ENCODE data around the gene MMRN2. TPM values are rescaled to one million over a fixed set of nuclear protein-coding genes. Genes with fewer than 3 reads are reported as not detected.
"Not testable (repeated sequence)": the region's sequence is repeated elsewhere in the genome, so short reads cannot be mapped to it uniquely, and the experiment has no call there.

The MMRN2 gene
- total RNA-seq, 2 donors from 2014 or later: 16.8 to 17.4 TPM

DNA sequence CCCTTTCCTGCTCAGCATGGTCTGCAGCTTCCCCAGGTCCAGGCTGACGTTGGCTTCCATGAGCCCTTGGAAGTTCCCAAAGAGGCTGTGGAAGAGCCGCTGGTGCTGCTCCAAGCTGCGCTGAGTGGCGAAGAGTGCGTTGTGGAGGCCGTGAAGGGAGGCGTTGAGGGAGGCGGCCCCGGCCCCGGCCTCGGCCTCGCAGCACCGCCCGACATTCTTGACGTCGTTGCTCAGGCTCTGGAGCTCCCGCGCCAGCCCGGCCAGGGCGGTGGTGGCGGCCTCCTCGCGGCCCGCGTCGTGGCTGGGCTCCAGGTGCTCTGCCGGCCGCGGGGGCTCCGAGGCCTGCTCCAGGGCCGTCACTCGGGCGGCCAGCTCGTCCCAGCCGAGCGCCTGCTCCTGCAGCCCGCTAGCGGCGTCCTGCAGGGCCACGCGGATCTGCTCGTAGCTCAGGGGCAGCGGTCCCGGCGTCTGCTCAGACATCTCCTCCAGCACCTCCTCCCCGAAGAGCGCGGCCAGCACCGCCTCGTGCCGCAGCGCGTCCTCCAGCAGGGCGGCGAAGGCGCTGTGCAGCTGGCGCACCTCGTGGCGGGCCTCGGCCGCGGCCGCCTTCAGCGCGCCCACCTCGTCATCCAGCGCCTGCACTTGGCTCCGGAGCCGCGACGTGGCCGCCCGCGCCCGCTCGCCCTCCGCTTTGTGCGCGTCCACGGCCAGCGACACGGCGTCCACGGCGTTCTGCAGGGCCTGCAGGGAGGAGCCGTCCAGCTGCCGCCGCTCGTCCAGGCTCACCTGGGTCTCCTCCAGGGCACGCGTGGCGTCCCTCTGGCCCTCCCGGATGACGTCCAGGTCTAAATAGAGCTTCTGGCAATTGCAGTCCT lies 14.7 kb downstream of the MMRN2 start:
- DNase-seq (no peak), ATAC-seq (no peak)
- no peaks in the 10 kb centered on the region for H3K36me3 ChIP-seq (replicated peaks in 1 of 2; ENCODE audit: insufficient read depth in 1 of 2, low read depth in 2 of 2)
- no peak overlapping the region for H3K27ac ChIP-seq
- no peaks in the 10 kb centered on the region for H3K27me3 ChIP-seq
- no peak for TF ChIP-seq POLR2A (IDR thresholded peaks at IDR 0.05)
- WGBS, 2 donors: 54 to 73% methylated on average over 39 to 82 of the region's 94 CpGs
- peaks cover 12% of the 10 kb centered on the region for H3K4me1 ChIP-seq
- no peaks in the 10 kb centered on the region for H3K9me3 ChIP-seq
- intact Hi-C loops (cut with DNase I): no loop called here
- H3K4me3 ChIP-seq: no peak overlapping the region

GRCh38 chr10:86941991-86942421 lies 15.4 kb downstream of the MMRN2 start:
- no peak overlapping the region for H3K4me3 ChIP-seq
- no peak for ATAC-seq
- intact Hi-C loops (cut with DNase I): no loop called here
- 87 to 96% methylated on average over 9 to 13 of the region's 14 CpGs for WGBS, 2 donors
- no peaks in the 10 kb centered on the region for H3K27me3 ChIP-seq
- H3K9me3 ChIP-seq: no peaks in the 10 kb centered on the region
- H3K27ac ChIP-seq: no peak overlapping the region
- H3K36me3 ChIP-seq (replicated peaks in 1 of 2; ENCODE audit: insufficient read depth in 1 of 2, low read depth in 2 of 2): no peaks in the 10 kb centered on the region
- DNase-seq: no peak
- peaks cover 12% of the 10 kb centered on the region for H3K4me1 ChIP-seq
- TF ChIP-seq CTCF (IDR thresholded peaks at IDR 0.05): no peak
- no peak for TF ChIP-seq POLR2A (IDR thresholded peaks at IDR 0.05)

GRCh38 chr10:86941426-86941825 lies 16.0 kb downstream of the MMRN2 start:
- 86 to 93% methylated on average over 2 of the region's 2 CpGs for WGBS, 2 donors
- Histone ChIP-seq H3K4me1 (peaks cover 12% of the 10 kb centered on the region), H3K27me3 (no peaks in the 10 kb centered on the region), H3K27ac (no peak overlapping the region), H3K9me3 (no peaks in the 10 kb centered on the region), H3K4me3 (no peak overlapping the region), H3K36me3 (replicated peaks in 1 of 2; ENCODE audit: insufficient read depth in 1 of 2, low read depth in 2 of 2) (no peaks in the 10 kb centered on the region)
- no peak for DNase-seq
- no peak for ATAC-seq
- intact Hi-C loops (cut with DNase I): no loop called here
- TF ChIP-seq POLR2A (IDR thresholded peaks at IDR 0.05): no peak
- TF ChIP-seq CTCF (IDR thresholded peaks at IDR 0.05): no peak

DNA sequence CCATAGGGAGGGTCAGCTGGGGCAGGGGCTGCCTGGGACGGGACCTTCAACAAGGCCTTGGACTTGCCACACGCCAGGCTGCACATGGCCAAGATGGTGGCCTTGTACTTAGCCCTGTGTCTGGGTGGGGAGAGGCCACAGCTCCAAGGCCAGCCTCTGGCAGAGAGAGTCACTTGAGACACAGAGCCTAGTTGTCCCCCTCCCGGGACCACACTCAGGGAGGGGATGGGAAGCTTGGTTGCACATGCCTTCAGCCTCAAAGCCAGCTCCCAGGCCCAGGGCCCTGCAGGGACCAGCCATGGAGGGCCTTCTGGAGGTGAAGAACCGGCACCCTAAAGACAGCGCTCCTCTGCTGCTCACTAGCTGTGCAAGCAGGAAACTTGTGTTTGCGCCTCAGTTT lies 16.7 kb downstream of the MMRN2 start:
- Histone ChIP-seq H3K36me3 (replicated peaks in 1 of 2; ENCODE audit: insufficient read depth in 1 of 2, low read depth in 2 of 2) (no peaks in the 10 kb centered on the region), H3K27me3 (no peaks in the 10 kb centered on the region), H3K4me1 (peaks cover 6% of the 10 kb centered on the region), H3K9me3 (no peaks in the 10 kb centered on the region), H3K4me3 (no peak overlapping the region), H3K27ac (no peak overlapping the region)
- DNase-seq (no peak), ATAC-seq (no peak)
- 65 to 100% methylated on average over 3 to 6 of the region's 6 CpGs for WGBS, 2 donors
- no peak for TF ChIP-seq CTCF (IDR thresholded peaks at IDR 0.05)
- TF ChIP-seq POLR2A (IDR thresholded peaks at IDR 0.05): no peak
- intact Hi-C loops (cut with DNase I): no loop called here

DNA sequence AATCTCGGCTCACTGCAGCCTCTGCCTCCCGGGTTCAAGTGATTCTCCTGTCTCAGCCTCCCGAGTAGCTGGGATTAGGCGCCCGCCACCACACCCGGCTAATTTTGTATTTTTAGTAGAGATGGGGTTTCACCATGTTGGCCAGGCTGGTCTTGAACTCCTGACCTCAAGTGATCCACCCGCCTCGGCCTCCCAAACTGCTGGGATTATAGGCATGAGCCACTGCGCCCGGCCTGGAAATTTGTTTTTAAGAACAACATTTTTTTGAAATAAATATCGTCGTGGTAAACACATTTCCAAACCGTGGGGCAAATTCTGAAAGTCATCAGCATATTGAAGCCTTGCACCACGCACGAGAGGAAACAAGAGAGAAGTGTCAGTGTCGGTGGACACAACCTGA lies 17.3 kb downstream of the MMRN2 start:
- intact Hi-C loops (cut with DNase I); H3K4me3 ChIP-seq; DNase-seq; H3K27ac ChIP-seq; ATAC-seq; H3K9me3 ChIP-seq; H3K27me3 ChIP-seq; H3K36me3 ChIP-seq (replicated peaks in 1 of 2; ENCODE audit: insufficient read depth in 1 of 2, low read depth in 2 of 2); H3K4me1 ChIP-seq: not testable (repeated sequence)
- WGBS, 2 donors: 83 to 87% methylated on average over 16 of the region's 16 CpGs

DNA sequence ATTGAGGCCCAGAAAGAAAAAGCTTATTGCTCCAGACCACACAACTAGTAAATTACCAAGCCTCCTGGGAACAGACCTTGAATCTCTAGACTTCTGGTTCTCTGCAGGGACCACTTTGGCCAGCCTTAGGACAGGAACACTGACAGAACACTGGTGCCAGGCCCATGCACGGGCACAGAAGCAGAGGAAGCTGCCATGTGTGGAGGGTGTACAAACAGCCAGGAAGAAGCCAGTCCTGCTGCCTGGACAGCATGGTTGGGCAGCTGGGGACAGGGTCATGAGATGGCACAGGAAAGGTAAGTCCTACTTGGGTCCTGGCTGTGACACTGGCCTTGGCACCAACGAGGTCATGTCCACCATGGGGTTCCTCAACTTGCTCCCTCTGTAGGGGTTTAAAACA lies 19.2 kb downstream of the MMRN2 start:
- Histone ChIP-seq H3K36me3 (replicated peaks in 1 of 2; ENCODE audit: insufficient read depth in 1 of 2, low read depth in 2 of 2) (no peaks in the 10 kb centered on the region), H3K9me3 (no peaks in the 10 kb centered on the region), H3K4me3 (no peak overlapping the region), H3K27me3 (no peaks in the 10 kb centered on the region), H3K27ac (no peak overlapping the region), H3K4me1 (no peaks in the 10 kb centered on the region)
- intact Hi-C loops (cut with DNase I): no loop called here
- no peak for ATAC-seq
- WGBS, 2 donors: 80 to 83% methylated on average over 2 of the region's 2 CpGs
- TF ChIP-seq CTCF (IDR thresholded peaks at IDR 0.05): no peak
- TF ChIP-seq POLR2A (IDR thresholded peaks at IDR 0.05): no peak
- no peak for DNase-seq

All from body of pancreas (tissue), 4 donors.